SK-N-SH (cell line): ENCODE measurements around the gene CALD1.

ENCODE experiments used
- EZH2phosphoT487 ChIP-seq: fragments of 200-600 bp; sonication (generic); IDR thresholded peaks from 2 replicates; pipeline ENCODE4 v1.6.1; 2017; ENCODE audit warnings: low read depth, mixed run types, mild to moderate bottlenecking, antibody characterized with exemption, moderate library complexity, borderline replicate concordance
- GABPA ChIP-seq: IDR thresholded peaks from 2 replicates; pipeline ENCODE4 v1.4.0; 2012; ENCODE audit warnings: low read depth, mild to moderate bottlenecking
- POLR2AphosphoS5 ChIP-seq: IDR thresholded peaks from 2 replicates; pipeline ENCODE4 v1.6.1; 2012; ENCODE audit warnings: low read depth, low read length
- TAF1 ChIP-seq: IDR thresholded peaks from 2 replicates; pipeline ENCODE4 v1.6.1; 2012; ENCODE audit warnings: low read depth, mild to moderate bottlenecking, low read length, moderate library complexity, borderline replicate concordance
- TEAD4 ChIP-seq: IDR thresholded peaks from 2 replicates; pipeline ENCODE4 v1.4.0; 2012; ENCODE audit warnings: mild to moderate bottlenecking, borderline replicate concordance; ENCODE audit not compliant: insufficient read depth
- TF ChIP-seq, protein P1 (sequence below): fragments of 200-600 bp; sonication (generic); IDR thresholded peaks from 2 replicates; pipeline ENCODE4 v1.6.1; 2017; ENCODE audit warnings: antibody characterized with exemption, mild to moderate bottlenecking, moderate library complexity

DNA sequence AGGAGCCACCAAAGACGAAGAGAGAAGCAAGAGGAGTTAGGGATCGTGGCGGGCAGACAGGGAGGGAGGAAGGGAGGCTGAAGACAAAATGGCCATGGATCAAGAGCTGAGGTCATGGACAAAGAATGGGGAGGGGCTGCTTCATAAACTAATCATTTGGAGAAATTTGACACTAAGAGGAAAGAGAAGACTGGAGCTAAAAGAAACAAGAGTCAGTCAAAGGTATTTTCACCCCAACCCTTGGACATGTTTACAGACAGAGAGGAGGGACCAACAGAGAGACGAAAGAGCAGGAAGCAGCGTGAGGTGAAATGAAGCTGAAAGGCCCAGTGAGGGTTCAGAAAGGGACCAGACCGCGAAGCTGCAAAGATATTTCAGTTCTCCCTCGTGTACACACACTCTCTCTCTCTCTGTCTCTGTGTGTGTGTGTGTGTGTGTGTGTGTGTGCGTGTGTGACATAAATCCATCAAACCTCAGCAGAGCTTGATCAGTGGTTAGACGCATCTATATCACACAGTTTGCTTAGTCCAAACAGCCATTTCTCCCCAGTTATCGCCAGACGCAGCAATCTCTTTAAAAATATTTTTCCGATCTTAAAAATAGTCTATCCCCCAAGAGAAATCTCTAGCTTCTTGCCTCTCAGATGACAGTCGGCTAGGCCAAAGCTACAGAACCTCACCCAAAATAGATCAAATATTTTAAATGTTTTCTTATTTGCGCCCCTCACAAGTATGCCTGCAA lies 12.5 kb upstream of the CALD1 start:
- TF ChIP-seq, protein P1, sequence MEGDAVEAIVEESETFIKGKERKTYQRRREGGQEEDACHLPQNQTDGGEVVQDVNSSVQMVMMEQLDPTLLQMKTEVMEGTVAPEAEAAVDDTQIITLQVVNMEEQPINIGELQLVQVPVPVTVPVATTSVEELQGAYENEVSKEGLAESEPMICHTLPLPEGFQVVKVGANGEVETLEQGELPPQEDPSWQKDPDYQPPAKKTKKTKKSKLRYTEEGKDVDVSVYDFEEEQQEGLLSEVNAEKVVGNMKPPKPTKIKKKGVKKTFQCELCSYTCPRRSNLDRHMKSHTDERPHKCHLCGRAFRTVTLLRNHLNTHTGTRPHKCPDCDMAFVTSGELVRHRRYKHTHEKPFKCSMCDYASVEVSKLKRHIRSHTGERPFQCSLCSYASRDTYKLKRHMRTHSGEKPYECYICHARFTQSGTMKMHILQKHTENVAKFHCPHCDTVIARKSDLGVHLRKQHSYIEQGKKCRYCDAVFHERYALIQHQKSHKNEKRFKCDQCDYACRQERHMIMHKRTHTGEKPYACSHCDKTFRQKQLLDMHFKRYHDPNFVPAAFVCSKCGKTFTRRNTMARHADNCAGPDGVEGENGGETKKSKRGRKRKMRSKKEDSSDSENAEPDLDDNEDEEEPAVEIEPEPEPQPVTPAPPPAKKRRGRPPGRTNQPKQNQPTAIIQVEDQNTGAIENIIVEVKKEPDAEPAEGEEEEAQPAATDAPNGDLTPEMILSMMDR: no peak
- no peak for TF ChIP-seq TEAD4
- no peak for TF ChIP-seq EZH2phosphoT487
- TF ChIP-seq POLR2AphosphoS5: no peak
- no peak for TF ChIP-seq TAF1
- TF ChIP-seq GABPA: no peak
